ENCODE results near the gene RHOF. TPM values are rescaled to one million over a fixed set of nuclear protein-coding genes. Genes with fewer than 3 reads are reported as not detected.

The RHOF gene
- total and polyA plus RNA-seq, 2 of the 13 experiments (the other 11 are each of a cell fraction or from before 2014, with no cell fraction given): 14.6 to 32.2 TPM

DNA sequence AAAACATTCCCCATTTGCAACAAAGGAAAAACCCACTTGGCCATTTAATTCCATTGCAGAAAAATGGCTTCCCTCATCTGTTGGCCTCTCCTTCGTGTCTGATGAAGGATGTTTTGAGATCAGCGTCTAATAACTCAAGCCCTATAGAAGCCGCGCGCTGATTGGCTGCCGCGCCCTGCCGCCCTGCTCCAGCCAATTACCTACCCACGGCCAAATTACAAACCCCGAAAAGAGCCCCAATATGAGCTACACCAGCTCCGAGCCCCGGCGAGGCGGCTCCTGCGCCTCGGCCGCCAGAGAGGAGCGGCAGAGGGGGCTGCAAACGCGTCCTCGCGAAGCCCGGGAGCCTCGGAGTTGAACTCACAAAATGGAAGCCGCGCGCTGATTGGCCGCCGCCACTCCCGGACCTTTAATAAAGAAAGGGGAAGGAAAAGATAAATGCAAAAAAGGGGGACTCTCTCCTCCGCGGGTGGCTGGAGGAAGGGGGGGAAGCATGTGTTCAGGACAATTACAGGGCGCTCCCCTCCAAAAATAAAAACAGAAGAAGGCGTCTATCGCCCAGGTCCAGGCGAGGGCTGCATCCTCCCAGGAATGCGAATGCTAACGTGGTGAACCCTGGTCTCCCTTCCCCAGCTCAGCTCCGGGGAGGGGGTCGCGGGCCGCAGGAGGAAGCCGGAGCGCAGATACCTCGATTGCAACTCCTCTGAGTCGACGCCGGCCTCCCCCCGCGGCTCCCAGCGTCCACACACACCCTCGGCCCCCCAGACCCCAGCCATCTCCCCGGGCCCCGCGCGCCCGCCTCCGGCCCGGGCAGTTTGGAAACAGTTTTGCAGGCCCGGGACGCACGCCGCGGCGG, 9.6 kb upstream of the RHOF start (continued):
- TF ChIP-seq, protein P1, sequence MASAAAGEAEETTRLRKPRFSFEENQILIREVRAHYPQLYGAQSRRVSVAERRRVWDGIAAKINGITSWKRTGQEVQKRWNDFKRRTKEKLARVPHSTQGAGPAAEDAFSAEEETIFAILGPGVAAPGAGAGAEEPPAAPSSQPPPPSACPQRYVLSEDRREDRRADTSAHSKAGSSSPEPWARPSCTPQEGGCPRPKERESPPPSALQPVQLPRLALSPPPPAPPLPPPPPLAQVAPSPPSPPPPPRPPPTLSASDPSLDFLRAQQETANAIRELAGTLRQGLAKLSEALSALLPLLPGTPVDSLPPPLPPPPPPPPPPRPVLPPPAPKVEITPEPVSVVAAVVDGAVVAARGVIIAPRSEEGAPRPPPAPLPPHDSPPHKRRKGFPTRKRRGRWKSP (CRISPR knock-in tag; IDR thresholded peaks at IDR 0.05): peak; percentile 76; the same call in 1 of the 2 replicates
- TF ChIP-seq KLF11 (CRISPR knock-in tag; IDR thresholded peaks at IDR 0.05) (0 out of 2 replicates have a peak, but pooled peaks have one; percentile 12), ZNF773 (CRISPR knock-in tag; IDR thresholded peaks at IDR 0.05; ENCODE audit: borderline replicate concordance) (no peak), ZNF564 (CRISPR knock-in tag; IDR thresholded peaks at IDR 0.05) (no peak), SMAD1 (CRISPR knock-in tag; IDR thresholded peaks at IDR 0.05; ENCODE audit: borderline replicate concordance, low read depth) (0 out of 2 replicates have a peak, but pooled peaks have one; percentile 48), RFX5 (IDR thresholded peaks at IDR 0.05; ENCODE audit: low read depth, low read length) (no peak), ZC3H4 (CRISPR knock-in tag; IDR thresholded peaks at IDR 0.05; ENCODE audit: borderline replicate concordance) (peak; percentile 85), ZNF746 (CRISPR knock-in tag; IDR thresholded peaks at IDR 0.05) (0 out of 2 replicates have a peak, but pooled peaks have one; percentile 26), HDAC6 (IDR thresholded peaks at IDR 0.05; ENCODE audit: low read depth, low read length) (no peak), THYN1 (CRISPR knock-in tag; IDR thresholded peaks at IDR 0.05; ENCODE audit: borderline replicate concordance, low read depth) (no peak), PCBP1 (IDR thresholded peaks at IDR 0.05; ENCODE audit: borderline replicate concordance, low read depth, low read length) (no peak)
- TF ChIP-seq, protein P2, sequence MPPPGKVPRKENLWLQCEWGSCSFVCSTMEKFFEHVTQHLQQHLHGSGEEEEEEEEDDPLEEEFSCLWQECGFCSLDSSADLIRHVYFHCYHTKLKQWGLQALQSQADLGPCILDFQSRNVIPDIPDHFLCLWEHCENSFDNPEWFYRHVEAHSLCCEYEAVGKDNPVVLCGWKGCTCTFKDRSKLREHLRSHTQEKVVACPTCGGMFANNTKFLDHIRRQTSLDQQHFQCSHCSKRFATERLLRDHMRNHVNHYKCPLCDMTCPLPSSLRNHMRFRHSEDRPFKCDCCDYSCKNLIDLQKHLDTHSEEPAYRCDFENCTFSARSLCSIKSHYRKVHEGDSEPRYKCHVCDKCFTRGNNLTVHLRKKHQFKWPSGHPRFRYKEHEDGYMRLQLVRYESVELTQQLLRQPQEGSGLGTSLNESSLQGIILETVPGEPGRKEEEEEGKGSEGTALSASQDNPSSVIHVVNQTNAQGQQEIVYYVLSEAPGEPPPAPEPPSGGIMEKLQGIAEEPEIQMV (CRISPR knock-in tag; IDR thresholded peaks at IDR 0.05; ENCODE audit: low read depth): peak; percentile 48; the same call in 1 of the 2 replicates
- TF ChIP-seq, protein P3, sequence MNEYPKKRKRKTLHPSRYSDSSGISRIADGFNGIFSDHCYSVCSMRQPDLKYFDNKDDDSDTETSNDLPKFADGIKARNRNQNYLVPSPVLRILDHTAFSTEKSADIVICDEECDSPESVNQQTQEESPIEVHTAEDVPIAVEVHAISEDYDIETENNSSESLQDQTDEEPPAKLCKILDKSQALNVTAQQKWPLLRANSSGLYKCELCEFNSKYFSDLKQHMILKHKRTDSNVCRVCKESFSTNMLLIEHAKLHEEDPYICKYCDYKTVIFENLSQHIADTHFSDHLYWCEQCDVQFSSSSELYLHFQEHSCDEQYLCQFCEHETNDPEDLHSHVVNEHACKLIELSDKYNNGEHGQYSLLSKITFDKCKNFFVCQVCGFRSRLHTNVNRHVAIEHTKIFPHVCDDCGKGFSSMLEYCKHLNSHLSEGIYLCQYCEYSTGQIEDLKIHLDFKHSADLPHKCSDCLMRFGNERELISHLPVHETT (CRISPR knock-in tag; conservative IDR thresholded peaks at IDR 0.05): no peak
- TF ChIP-seq, protein P4, sequence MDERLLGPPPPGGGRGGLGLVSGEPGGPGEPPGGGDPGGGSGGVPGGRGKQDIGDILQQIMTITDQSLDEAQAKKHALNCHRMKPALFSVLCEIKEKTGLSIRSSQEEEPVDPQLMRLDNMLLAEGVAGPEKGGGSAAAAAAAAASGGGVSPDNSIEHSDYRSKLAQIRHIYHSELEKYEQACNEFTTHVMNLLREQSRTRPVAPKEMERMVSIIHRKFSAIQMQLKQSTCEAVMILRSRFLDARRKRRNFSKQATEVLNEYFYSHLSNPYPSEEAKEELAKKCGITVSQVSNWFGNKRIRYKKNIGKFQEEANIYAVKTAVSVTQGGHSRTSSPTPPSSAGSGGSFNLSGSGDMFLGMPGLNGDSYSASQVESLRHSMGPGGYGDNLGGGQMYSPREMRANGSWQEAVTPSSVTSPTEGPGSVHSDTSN (CRISPR knock-in tag; IDR thresholded peaks at IDR 0.05): no peak
- TF ChIP-seq, protein P5, sequence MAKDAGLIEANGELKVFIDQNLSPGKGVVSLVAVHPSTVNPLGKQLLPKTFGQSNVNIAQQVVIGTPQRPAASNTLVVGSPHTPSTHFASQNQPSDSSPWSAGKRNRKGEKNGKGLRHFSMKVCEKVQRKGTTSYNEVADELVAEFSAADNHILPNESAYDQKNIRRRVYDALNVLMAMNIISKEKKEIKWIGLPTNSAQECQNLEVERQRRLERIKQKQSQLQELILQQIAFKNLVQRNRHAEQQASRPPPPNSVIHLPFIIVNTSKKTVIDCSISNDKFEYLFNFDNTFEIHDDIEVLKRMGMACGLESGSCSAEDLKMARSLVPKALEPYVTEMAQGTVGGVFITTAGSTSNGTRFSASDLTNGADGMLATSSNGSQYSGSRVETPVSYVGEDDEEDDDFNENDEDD (CRISPR knock-in tag; IDR thresholded peaks at IDR 0.05; ENCODE audit: borderline replicate concordance): peak; percentile 62; the same call in 1 of the 2 replicates
- TF ChIP-seq, protein P6, sequence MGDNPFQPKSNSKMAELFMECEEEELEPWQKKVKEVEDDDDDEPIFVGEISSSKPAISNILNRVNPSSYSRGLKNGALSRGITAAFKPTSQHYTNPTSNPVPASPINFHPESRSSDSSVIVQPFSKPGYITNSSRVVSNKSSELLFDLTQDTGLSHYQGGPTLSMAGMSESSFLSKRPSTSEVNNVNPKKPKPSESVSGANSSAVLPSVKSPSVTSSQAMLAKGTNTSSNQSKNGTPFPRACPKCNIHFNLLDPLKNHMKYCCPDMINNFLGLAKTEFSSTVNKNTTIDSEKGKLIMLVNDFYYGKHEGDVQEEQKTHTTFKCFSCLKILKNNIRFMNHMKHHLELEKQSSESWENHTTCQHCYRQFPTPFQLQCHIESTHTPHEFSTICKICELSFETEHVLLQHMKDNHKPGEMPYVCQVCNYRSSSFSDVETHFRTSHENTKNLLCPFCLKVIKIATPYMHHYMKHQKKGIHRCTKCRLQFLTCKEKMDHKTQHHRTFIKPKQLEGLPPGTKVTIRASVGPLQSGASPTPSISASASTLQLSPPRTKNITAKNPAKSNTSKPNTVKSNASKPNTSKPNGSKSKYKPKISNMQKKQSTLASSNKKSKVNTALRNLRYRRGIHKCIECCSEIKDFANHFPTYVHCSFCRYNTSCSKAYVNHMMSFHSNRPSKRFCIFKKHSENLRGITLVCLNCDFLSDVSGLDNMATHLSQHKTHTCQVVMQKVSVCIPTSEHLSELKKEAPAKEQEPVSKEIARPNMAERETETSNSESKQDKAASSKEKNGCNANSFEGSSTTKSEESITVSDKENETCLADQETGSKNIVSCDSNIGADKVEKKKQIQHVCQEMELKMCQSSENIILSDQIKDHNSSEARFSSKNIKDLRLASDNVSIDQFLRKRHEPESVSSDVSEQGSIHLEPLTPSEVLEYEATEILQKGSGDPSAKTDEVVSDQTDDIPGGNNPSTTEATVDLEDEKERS (CRISPR knock-in tag; IDR thresholded peaks at IDR 0.05): no peak
- TF ChIP-seq, protein P7, sequence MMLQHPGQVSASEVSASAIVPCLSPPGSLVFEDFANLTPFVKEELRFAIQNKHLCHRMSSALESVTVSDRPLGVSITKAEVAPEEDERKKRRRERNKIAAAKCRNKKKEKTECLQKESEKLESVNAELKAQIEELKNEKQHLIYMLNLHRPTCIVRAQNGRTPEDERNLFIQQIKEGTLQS (CRISPR knock-in tag; IDR thresholded peaks at IDR 0.05): 0 out of 2 replicates have a peak, but pooled peaks have one; percentile 10

All from HepG2 (cell line).